ENCODE measurements around the gene PRKCA. TPM values are rescaled to one million over a fixed set of nuclear protein-coding genes. Genes with fewer than 3 reads are reported as not detected.

The PRKCA gene
- total and polyA plus RNA-seq, 10 of the 15 experiments (the other 5 are each of a cell fraction or from before 2014, with no cell fraction given): 0.11 to 14.6 (median 0.72) TPM

- TF ChIP-seq, protein P1, sequence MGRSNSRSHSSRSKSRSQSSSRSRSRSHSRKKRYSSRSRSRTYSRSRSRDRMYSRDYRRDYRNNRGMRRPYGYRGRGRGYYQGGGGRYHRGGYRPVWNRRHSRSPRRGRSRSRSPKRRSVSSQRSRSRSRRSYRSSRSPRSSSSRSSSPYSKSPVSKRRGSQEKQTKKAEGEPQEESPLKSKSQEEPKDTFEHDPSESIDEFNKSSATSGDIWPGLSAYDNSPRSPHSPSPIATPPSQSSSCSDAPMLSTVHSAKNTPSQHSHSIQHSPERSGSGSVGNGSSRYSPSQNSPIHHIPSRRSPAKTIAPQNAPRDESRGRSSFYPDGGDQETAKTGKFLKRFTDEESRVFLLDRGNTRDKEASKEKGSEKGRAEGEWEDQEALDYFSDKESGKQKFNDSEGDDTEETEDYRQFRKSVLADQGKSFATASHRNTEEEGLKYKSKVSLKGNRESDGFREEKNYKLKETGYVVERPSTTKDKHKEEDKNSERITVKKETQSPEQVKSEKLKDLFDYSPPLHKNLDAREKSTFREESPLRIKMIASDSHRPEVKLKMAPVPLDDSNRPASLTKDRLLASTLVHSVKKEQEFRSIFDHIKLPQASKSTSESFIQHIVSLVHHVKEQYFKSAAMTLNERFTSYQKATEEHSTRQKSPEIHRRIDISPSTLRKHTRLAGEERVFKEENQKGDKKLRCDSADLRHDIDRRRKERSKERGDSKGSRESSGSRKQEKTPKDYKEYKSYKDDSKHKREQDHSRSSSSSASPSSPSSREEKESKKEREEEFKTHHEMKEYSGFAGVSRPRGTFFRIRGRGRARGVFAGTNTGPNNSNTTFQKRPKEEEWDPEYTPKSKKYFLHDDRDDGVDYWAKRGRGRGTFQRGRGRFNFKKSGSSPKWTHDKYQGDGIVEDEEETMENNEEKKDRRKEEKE (IDR thresholded peaks at IDR 0.05): no peak
- TF ChIP-seq, protein P2, sequence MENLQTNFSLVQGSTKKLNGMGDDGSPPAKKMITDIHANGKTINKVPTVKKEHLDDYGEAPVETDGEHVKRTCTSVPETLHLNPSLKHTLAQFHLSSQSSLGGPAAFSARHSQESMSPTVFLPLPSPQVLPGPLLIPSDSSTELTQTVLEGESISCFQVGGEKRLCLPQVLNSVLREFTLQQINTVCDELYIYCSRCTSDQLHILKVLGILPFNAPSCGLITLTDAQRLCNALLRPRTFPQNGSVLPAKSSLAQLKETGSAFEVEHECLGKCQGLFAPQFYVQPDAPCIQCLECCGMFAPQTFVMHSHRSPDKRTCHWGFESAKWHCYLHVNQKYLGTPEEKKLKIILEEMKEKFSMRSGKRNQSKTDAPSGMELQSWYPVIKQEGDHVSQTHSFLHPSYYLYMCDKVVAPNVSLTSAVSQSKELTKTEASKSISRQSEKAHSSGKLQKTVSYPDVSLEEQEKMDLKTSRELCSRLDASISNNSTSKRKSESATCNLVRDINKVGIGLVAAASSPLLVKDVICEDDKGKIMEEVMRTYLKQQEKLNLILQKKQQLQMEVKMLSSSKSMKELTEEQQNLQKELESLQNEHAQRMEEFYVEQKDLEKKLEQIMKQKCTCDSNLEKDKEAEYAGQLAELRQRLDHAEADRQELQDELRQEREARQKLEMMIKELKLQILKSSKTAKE (IDR thresholded peaks at IDR 0.05; ENCODE audit: low read depth, poor library complexity, severe bottlenecking): no peak
- TF ChIP-seq POLR2AphosphoS5 (IDR thresholded peaks at IDR 0.05; ENCODE audit: low read length): no peak
- no peak for TF ChIP-seq MYC (IDR thresholded peaks at IDR 0.05; ENCODE audit: insufficient read depth, insufficient read length, insufficient replicate concordance, low read length, severe bottlenecking)
- no peak for TF ChIP-seq NFXL1 (IDR thresholded peaks at IDR 0.05; ENCODE audit: borderline replicate concordance)
Measured at GRCh38 chr17:66450852-66451158, 148.4 kb downstream of the PRKCA start (continued).

Data from GM12878 (cell line).